Measurements from ENCODE around the gene STIL.

STIL gene

DNA sequence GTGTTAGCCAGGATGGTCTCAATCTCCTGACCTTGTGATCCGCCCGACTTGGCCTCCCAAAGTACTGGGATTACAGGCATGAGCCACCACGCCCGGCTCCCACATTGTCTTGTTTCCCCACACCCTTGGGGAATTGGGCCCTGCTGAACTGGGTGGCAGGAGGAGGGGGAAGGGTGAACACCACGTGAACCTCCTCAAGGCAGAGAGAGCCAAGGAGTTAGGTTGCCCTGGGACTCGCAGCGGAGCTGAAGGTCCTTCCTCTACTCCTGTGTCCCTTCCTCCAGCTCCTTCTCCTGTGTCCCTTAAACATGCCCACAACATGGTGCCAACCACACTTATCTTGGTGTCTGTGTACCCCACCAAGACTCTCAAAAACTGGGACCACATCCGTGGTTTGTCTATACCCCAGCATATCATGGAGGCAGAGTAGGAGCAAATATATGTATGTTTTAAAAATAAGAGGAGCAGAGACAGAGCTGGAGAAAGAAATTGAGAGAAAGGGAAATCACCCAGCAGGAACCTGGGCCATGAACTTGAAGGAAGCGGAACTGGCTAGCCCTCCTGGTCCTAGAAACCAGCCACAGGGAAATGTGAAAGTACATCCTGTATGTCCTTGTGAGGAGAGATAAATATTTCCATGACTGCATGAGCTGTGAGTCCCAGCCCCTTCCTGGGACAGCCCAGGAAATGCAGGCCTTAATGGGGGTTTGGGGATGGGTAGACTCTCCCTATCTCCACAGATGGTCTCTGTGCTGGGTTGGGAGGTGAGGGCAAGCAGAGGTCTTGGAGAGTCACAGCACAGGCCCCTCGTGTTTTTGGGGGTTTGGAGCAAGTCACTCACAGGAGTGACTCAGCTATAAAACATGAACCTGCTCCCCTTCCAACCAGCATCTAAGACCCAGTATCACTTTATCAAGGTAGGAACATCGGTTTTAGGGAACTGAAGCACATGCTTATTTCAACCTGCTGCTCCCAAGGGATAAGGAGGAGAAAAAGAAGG is 72.5 kb downstream of the STIL start:
- intact Hi-C loops (cut with DNase I) = no loop called here
- DNase-seq = no peak

DNA sequence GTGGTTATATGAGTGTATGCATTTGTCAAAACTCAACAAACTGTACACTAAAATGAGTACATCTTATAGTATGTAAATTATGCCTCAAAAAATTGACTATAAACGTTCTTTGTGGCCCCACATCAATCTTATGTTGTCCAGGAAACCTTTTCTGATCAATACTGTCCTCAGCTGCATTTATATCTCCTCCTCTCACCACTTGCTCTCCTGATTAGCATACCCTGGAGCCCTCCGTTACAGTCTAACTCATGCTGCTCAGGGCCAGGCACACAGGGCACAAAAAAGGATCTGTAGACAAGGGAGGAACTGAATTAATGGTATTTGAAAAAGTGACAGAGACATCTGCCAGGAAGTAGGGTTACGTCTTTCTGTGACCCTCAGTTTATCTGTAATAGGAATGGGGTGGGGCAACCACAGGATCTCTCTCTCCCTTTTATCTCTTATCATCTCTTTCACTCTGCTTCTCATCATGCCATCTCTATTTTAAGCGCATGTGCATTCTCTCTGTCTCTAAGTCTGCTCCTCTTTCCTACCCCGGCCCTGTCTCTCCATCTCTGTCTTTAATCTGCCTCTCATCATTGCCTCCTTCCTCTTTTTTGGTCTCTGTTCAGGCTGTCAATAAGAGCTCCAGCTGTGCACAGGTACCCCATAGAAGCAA is 74.9 kb downstream of the STIL start:
- intact Hi-C loops (cut with DNase I) = no loop called here
- DNase-seq = no peak

DNA sequence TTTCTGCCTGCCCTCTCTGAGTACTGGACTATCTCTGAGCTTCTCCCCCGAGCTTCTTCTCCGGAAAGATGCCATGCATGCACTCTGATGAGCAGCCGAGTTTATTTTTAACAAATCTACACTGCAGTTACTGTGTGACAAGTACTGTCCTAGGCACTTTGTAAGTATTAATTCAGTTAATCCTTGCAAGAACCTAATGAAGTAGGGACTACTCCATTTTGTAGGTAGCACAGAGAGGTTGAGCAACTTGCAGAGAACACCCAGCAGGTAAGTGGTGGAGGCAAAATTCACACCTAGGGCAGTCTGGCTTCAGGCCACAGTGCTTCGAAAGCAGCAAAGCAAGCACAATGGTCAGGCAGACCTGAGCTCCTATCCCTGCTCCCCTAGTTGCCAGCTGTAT is 78.1 kb downstream of the STIL start:
- no peak for DNase-seq
- intact Hi-C loops (cut with DNase I) = no loop called here

DNA sequence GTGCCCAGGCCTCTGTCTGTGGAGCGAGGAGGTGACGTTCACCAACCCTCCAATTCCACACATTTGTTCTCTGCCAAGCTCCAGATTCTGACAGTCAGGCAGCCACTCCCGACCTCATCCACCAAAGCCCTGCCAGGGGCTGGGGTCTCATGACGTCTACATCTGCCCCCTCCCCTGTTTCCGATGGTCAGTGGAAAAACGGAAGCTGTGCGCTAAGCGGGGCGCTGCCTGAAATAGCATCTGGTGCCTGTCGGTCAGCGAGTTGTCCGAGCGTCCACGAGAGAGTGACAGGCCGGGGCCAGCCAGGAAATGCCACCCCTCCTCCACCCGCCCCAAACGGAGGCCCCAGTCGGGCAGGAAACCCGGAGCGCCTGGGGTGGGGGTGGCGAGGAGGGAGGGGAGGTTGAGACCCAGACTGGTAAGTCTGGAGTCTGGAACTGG is 78.7 kb downstream of the STIL start:
- peak in 7 of 10 donors; percentile 13 to 88 (median 44) for DNase-seq

DNA sequence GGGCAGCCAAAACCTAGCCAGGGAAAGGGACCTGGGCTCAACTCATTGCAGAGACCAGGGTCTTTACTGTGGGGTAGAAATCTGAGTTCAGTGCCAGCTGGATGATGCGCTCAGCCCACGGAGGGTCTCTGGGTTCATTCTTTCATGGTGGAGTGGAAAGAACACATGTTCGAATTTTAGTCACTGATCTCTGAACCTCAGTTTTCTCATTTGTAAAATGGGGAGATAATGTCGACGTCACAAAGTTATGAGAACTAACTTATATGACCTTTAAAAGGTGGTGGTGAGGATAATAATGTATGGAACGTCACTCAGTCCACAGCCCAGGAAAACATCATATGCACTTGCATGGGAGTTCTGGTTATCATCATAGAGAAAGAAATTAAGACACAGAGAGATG is 80.8 kb downstream of the STIL start:
- intact Hi-C loops (cut with DNase I) = no loop called here
- DNase-seq = no peak

More for the DNA sequence above, 78.7 kb downstream of the STIL start:
- intact Hi-C loops (cut with DNase I) = no loop called here

DNA sequence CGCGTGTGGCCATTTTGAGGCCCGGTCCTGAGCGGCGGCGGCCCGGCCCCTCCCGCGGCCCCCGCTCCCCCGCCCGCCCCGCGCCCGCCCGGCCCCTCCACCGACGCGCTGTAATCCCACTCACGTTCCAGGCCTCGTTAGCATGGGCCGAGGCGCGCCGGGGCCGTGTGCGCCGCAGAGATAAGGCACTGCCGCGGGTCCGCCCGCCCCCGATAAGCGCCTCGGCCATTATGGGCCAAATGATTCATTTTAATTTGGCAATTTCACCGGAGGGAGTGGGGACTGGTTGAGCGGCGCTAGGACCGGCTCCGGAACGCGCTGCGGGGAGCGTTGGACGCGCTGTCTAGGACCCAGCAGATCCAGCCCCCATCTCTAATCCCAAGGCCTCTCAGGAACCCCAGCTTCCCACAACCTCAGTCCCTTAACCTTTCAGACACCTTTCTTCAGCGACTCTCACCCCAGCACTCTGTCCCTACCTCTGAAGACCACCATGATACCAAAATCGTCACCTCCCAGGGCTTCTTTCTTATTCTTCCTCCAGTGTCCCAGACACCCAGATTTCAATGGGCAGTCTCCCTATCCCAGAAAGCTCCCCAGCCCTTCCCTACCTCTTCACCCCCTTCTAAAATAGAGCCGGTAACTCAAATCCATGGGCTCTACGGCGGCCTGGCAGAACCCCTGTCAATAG is 81.6 kb downstream of the STIL start, which contains the start of gene TAL1:
Gene TAL1 (minus strand): TSS at position 39 of the 688 bp plus-strand sequence. CDS start 6,337 bp downstream, outside the sequence.
- intact Hi-C loops (cut with DNase I) = no loop called here
- DNase-seq = no peak

DNA sequence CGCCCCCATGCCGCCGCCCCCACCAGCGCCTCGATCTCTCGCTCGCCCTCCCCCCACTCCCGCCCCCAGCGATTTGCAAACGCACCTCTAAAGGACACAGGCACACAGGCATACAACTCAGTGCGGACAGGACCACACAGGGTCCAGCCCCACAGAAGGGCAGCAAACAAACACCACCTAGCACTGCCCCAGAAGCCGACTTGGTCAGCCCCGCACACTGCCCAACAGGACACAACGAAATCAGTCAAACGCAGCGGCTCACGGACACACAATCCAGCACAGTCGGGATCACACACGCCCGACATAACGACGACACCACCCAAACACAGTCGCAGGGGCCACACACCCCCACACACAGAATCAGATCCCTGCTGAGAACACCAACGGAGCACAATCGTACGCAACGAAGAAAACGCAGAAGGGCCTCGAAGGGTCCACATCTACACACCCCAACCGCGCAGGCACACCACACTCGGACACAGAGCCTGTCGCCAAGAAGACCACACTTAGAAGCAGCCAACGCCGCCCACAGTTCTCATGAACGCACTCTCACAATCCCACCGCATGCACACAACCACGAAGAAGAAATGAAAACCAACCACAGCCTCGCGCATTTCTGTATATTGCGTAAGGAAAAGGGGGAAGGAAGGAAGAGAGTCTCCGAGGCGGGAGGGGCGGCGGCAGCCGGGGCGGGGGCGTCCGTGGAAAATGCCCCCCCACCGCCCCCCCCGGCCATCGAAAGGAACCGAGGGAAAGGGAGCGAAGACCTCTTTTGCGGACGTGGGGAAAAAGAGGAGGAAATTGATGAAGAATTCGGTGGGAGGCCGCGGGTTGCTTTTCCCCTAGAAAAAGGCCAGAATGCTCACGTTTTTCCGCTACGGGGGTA is 82.4 kb downstream of the STIL start:
- no peak for DNase-seq
- intact Hi-C loops (cut with DNase I) = no loop called here

DNA sequence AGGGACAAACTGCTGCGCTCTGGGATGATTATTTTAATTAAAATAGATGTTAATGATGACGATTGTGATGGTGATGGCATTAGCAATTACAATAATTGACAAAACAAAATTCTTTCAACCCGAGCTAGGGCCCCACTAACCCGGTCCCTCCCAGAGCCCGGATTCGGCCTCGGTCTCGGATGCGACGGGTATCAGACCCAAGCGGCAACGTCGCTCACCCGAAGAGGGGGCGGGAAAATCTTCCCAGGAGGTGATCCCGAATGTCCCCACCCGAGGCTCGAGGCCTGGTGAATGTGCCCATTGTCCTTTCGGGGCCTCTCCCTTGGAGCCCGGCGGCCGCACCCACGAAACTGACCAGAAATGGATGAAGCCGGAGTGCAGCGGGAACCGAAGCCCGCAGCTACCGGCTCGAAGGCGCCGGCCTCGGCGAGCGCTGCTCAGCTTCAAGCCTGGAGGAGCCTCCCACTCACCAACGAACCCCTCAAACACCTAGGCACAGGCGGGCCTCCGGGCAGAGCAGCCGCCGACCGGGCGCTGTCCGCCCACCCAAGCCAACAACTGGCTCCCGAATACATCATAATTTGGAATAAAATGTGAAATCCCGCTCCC is 83.2 kb downstream of the STIL start:
- no peak for DNase-seq
- intact Hi-C loops (cut with DNase I) = no loop called here

DNA sequence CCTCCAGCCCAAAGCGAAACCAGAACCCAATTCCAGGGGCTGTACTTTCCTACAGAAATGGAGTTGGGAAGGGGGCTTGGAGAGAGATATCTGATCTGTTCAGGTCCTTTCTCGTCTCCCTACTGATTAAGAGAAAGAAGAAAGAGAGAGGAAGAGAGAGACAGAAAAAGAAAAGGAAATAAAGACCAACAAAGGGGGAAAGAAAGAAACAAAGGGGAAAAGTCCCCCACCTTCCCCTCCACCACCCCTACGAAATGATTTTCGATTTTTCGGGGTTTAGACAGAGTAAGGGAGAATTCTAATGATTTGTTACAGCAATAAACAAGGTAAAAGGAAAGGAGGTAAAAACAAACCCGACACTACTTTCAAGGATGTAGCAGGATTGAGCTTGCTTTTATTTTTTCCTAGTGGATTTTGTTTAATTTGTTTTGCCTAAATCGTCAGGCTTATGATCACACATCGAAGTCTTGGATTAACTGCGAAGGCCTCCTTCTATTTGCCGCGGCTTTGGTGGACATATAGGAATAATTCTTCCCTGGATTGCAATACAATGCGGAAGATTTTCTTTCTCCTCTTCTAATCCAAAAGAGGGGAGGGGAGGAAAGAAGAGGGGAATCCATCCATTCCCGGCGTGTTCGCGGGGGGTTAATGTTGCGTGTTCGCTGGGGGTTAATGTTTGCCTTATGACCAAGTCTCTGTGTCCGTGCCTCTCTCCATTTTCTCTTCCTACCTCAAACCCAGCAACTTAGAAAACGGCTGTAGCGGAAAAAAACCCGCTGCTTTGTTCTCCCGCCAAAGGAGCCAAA is 83.9 kb downstream of the STIL start:
- DNase-seq = no peak
- intact Hi-C loops (cut with DNase I) = no loop called here

DNA sequence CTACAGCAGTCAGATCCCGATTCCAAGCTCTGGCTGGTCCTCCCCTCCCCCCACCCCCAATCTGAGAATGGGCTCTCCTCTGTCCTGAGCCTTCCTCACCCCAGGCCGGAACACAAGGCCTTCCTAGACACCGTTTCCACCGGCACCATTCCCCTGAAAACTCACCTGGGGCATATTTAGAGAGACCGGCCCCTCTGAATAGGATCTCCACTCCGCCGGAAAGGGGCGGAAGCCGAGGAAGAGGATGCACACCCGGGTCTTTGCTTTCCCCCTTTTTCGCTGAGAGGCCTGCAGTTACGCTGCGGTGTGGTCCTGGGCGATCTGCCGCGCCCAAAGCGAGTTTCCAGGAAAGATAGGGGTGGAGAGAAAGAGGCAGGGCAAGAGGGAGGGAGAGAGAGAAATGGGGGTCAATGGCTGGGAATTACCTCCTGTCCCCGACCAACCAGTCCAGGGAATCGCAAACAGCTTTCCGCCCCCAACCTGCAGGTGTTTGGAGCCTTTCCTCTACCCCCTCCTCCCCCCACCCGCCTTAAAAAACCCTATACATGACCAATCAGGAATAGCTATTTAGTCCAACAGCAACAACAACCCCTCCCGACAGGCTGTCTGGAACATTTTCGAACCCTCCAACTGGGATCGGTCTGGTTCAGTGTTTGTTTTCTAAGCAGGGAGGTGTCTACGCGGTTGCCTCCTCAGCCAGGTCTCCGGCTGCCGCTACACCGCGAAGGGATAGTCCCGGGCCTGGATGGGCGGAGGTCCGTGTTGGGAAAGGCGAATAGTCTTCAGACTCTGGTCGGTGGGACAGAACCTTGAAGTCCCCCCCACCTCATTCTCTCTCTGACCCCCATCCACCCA is 84.7 kb downstream of the STIL start:
- intact Hi-C loops (cut with DNase I) = no loop called here
- DNase-seq = no peak

DNA sequence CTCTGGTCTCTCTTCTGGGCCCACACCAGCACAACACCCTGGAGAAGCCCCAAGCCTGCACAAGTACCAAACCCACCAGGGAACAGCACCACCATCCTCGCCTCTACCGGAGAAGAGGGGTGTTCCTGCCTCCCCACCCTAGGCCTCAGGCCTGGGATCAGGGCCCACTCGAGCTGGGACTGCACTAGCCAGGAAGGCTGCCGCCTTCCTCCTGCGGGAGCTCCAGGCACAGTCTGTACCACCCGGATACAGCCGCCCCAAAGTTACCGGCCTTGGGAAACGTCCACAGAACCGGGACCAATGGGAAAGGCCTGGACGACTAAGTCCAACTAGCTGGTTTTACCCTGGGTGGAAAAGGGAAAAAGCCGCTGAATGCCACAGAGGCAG is 85.3 kb downstream of the STIL start:
- intact Hi-C loops (cut with DNase I) = no loop called here
- no peak for DNase-seq

DNA sequence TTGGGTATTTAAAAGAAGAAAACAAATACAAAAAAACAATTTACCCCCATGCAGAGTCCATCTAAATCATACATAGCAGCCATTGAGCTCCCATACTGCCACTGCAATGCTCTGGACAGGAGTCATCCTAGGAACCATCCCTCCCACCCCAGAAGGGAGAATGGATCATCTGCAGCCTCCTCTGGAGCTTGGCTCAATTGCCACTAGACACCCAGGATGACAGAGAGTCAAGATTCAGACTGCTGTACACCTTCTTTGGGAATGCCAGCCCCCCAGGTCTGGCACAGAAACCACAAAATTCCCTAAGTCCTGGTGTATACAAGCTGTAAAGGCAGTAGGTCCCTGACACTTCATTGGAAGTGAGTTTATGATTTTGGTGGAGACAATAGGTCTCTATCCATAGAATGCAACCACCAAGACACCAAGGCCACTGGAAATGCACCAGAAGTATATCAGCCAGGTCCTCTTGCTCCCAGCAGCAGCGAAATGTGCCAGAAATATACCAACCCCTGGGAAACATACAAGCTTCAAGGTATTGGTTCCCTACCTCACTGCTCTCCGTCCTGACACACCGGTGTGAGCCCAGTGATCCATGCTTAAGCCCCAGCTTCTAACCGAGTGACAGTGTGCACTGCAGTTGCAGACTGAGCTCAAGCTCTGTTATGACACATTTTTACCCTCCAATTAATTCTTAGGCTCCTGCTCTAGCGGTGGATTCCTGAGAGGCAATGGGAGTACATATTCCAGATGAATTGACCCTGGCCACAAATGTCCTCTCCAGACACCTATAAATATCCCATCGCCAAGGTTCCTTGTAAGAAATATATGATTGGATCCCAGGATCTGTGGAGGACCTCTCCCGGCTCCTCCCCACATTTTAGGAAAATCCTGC is 86.4 kb downstream of the STIL start:
- no peak for DNase-seq
- intact Hi-C loops (cut with DNase I) = no loop called here

DNA sequence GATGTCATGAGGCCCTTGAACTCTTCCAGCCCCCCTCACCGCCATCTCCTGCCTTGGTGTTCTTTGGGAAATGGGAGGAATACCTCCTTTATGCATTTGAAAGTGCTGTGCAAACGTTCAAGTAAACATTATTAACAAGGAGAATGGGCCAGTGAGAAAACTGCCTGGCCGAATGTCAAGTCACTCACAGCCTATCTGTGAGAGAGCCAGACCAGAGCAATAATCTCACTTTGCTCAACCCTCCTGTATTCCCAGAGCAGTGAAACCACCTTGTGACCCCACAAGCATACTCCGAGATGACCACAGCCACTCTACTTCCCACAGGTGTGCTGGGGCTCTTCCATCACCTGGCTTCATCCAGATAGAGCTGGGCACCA is 87.1 kb downstream of the STIL start:
- intact Hi-C loops (cut with DNase I) = no loop called here
- no peak for DNase-seq

DNA sequence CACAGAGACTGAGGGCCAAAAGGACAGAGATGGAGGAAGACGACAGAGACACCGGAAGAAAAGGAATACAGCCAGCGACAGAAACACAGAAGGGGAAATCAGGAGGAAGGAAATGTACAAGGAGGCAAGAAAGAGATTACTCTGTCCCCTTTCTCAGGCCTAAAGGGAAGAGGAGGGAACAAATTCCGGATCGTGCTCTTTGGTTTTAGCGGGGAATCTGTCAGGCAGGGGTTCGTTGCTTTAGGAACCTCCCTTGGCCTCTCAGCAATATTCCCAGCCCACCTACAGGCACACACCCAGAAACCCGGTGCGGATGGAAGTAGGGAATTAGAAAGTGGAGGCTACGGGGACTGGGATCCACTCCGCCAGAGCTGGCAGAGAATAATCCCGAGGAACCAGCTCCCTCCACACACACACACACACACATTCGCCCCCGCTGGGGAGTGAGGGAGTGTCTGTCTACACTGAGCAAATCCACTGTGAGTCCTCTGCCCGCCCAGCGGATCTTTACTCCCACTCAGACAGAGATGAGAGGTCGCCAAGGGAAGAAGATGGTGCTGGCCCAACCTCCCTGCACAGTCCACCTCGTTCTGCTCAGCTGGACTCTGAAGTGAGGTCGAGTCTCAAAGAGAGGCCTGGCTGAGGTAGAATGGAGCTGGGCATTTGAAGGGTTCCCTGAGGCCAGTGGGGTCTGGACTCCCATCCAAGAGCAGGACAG is 87.7 kb downstream of the STIL start:
- no peak for DNase-seq
- intact Hi-C loops (cut with DNase I) = no loop called here

DNA sequence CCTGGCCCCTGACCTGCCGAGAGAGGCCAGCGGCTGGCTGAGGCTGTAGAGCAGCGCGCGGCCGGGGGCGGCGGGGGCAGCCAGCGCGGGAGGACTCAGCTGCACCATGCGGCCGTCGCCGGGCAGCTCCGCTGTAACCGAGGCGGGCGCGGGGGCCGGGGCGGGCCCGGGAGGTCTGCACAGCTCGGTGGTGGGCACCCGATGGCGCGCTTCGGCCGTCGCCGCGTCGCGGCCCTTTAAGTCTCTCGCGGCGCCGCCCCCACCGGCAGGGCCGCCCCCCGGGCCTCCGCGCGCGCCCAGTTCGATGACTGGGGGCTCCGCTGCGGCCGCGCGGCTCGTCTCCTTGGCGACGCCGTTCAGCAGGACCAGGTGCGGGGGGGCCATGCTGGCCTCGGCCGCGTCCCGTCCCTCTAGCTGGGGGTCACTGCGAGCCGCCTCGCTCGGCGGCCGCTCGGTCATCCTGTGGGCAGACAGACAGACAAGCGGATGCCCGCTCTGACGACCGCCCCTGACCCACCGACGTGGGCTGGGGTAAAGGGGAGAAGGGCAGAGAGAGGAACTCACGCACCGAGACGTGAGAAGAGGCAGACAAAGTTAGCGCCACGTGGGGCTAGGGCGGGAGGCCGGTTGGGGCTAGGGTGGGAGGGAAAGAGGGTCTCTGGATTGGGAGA is 88.4 kb downstream of the STIL start:
- intact Hi-C loops (cut with DNase I) = no loop called here
- DNase-seq = no peak
